Neutrophil (primary cell): ENCODE results near the gene KLF13.

Source experiments
- H3K27ac ChIP-seq: fragments of 200-600 bp; sonication (generic); 2 replicates; pipeline ENCODE4 v1.5.1; 2016; ENCODE audit warnings: mild to moderate bottlenecking, moderate library complexity
- H3K27me3 ChIP-seq: fragments of 200-600 bp; sonication (generic); 2 replicates; pipeline ENCODE4 v1.6.0; 2016; ENCODE audit warnings: mild to moderate bottlenecking
- H3K36me3 ChIP-seq: fragments of 200-600 bp; sonication (generic); 2 replicates; pipeline ENCODE4 v1.5.1; 2017
- H3K4me1 ChIP-seq, 2 experiments: fragments of 200-600 bp in 1 of 2; sonication (generic) in 1 of 2; 1 replicate in 1 of 2; 2 replicates in 1 of 2; pipeline versions ENCODE4 v1.5.1 to v1.6.1; 2013 to 2016; ENCODE audit warnings: low read depth in 1 of 2, low read length in 1 of 2, mild to moderate bottlenecking in 1 of 2, moderate library complexity in 1 of 2; ENCODE audit not compliant: control insufficient read depth in 1 of 2, insufficient read depth in 1 of 2
- H3K4me3 ChIP-seq, 2 experiments: fragments of 200-600 bp in 1 of 2; sonication (generic) in 1 of 2; 1 replicate in 1 of 2; 2 replicates in 1 of 2; pipeline ENCODE4 v1.5.1; 2013 to 2016; ENCODE audit warnings: low read depth in 1 of 2, low read length in 1 of 2, mild to moderate bottlenecking in 1 of 2, moderate library complexity in 1 of 2
- H3K9me3 ChIP-seq: fragments of 200-600 bp; sonication (generic); 2 replicates; pipeline ENCODE4 v1.5.1; 2016
- CTCF ChIP-seq: fragments of 200-600 bp; sonication (generic); IDR thresholded peaks from 2 replicates; pipeline ENCODE4 v1.5.1; 2016; ENCODE audit warnings: antibody characterized with exemption

Gene KLF13

DNA sequence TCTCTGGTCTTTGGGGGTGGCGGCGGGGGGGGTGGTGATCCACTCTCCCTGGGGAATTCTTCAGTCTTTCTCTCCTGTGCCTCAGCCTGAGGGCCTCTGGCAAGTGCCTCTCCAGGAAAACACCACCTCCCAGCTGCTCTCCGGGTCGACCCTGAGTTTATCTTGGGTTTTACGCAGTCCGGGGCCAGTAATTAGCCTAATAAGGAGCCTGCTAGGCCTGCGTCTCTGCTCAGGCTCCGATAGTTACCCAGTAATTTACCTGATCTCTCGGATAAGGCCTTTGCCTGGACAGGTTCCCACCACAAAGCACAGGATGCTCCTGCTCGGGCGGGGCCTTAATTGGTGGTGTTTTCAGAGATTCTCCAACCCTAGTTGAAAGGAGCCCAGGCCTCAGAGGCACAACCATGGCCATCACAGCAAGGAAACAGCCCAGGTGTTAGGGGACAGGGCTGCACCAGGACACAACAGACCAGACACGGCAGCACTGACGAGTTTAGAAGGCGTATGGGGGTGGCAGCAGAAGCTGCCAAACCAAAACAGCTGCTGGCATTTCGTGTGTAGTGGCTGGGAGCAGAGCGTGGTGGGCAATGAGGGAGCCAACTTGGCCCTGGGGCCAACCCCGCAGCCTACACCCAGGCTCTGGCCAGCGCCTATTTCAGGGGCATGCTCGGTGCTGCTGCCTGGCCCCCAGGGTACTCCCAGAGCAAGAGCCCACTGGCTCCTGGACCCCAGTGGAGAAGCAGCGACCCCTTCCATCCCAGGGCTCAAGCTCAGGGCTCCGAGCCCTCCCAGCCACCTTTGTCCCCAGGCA is 71.4 kb downstream of the KLF13 start:
- TF ChIP-seq CTCF, result no peak
- H3K36me3 ChIP-seq, result no peaks in the 10 kb centered on the region
- no peak overlapping the region for H3K27ac ChIP-seq
- peaks cover 3 to 10% of the 10 kb centered on the region in 2 experiments for H3K4me1 ChIP-seq
- peaks cover 46% of the 10 kb centered on the region for H3K27me3 ChIP-seq
- H3K9me3 ChIP-seq, result no peaks in the 10 kb centered on the region
- no peak overlapping the region for H3K4me3 ChIP-seq

GRCh38 chr15:31398677-31399301 is 72.2 kb downstream of the KLF13 start:
- TF ChIP-seq CTCF, result no peak
- Histone ChIP-seq H3K27me3 (peaks cover 39% of the 10 kb centered on the region), H3K4me3 (no peak overlapping the region), H3K36me3 (no peaks in the 10 kb centered on the region), H3K9me3 (no peaks in the 10 kb centered on the region), H3K27ac (no peak overlapping the region), H3K4me1 (peaks cover 3 to 6% of the 10 kb centered on the region in 2 experiments)

GRCh38 chr15:31399544-31400171 is 73.0 kb downstream of the KLF13 start:
- no peak overlapping the region for H3K27ac ChIP-seq
- H3K36me3 ChIP-seq, result no peaks in the 10 kb centered on the region
- H3K9me3 ChIP-seq, result no peaks in the 10 kb centered on the region
- TF ChIP-seq CTCF, result no peak
- peaks cover 3 to 6% of the 10 kb centered on the region in 2 experiments for H3K4me1 ChIP-seq
- no peak overlapping the region for H3K4me3 ChIP-seq
- peaks cover 30% of the 10 kb centered on the region for H3K27me3 ChIP-seq

GRCh38 chr15:31400222-31400927 is 73.7 kb downstream of the KLF13 start:
- peaks cover 3 to 6% of the 10 kb centered on the region in 2 experiments for H3K4me1 ChIP-seq
- no peak overlapping the region for H3K4me3 ChIP-seq
- H3K9me3 ChIP-seq, result no peaks in the 10 kb centered on the region
- no peak overlapping the region for H3K27ac ChIP-seq
- TF ChIP-seq CTCF, result no peak
- peaks cover 23% of the 10 kb centered on the region for H3K27me3 ChIP-seq
- H3K36me3 ChIP-seq, result no peaks in the 10 kb centered on the region

DNA sequence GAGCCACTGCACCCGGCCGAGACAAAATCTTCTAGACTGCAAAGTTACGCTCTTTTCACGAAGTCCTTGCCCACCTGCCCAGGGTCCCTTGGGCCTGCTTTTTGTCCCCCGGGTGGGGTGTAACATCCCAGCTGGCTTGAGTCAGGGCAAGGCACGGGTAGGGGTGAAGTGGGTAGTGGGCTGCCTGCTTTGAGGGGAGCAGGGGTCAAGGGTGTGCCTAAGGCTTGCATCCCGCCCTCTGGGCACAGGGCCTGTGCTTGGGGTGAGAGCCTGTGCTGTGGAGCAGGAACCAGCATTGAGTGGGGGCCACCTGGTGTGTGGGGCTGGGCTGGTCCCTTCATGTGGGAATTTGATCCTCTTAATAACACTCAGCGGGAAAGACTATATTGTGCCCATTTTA is 74.6 kb downstream of the KLF13 start:
- Histone ChIP-seq H3K4me3 (no peak overlapping the region), H3K36me3 (no peaks in the 10 kb centered on the region), H3K4me1 (peaks cover 3 to 6% of the 10 kb centered on the region in 2 experiments), H3K27ac (no peak overlapping the region), H3K9me3 (no peaks in the 10 kb centered on the region), H3K27me3 (peaks cover 14% of the 10 kb centered on the region)
- no peak for TF ChIP-seq CTCF
